NCI-H69 (cell line): ENCODE results near the gene MYLK.

Experiments used
- DNase-seq: peaks from one replicate; lab custom pipeline; 2025; lab: John Stamatoyannopoulos, UW

Gene MYLK

DNA sequence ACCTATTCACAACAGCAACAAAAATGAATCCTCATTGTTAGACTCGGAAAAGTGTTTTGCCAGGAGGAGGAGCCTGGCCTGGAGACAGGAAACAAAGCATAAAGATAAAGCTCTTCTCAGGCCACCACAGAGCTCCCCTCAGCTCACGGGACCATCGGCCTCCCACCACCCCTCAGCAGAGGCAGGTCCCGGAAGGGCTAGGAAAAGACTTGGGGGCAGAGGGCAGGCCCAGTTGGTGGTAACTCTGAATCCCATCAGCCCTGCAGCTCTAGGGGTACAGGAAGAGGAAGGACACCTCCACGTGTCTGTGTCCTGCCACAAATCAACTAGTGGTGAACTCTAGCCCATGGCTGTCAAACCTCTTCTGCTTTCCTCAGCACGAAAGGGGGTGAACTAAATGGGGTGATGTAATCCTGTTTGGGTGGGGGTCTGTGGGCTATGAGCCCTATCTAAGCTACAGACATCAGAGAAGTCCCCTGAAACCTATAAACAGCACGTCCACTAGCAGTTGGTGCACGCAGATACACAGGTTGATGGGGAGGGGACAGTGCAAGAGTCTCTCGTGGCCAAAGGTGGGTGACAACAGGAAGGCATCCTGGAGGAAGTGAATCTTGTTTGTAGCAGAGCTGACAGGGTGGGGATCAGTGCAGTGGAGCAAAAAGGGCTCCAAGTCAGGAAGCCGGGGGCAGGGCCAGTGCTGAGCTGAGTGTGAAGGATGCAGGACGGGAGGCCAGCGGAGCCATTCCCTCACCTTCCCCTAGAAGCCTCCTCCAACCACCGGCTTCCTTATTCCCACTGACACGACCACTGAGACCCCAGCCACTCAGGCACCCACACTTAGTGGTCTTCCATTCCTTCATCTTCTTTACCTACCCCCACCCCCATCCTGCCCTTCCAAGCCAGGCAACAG is 188.1 kb downstream of the MYLK start:
- DNase-seq, result no peak

DNA sequence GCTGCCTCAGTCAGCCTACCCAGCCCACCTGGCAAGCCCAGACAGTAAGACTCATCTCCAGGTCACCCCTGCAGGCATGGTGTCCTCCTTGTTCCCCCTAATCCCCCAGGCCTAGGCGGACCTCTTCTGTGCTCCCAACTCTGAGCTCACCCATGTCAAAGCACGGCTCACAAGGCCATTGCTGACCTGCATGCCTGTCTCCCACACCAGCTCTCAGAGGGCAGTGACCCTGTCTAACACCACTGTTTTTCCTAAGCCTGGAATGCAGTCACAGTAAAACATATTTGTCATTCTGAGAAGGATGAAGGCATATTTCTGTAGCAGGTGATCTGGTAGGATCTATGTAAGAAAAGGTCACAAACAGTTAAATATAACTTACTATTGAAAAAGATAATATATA is 189.0 kb downstream of the MYLK start:
- DNase-seq, result no peak

DNA sequence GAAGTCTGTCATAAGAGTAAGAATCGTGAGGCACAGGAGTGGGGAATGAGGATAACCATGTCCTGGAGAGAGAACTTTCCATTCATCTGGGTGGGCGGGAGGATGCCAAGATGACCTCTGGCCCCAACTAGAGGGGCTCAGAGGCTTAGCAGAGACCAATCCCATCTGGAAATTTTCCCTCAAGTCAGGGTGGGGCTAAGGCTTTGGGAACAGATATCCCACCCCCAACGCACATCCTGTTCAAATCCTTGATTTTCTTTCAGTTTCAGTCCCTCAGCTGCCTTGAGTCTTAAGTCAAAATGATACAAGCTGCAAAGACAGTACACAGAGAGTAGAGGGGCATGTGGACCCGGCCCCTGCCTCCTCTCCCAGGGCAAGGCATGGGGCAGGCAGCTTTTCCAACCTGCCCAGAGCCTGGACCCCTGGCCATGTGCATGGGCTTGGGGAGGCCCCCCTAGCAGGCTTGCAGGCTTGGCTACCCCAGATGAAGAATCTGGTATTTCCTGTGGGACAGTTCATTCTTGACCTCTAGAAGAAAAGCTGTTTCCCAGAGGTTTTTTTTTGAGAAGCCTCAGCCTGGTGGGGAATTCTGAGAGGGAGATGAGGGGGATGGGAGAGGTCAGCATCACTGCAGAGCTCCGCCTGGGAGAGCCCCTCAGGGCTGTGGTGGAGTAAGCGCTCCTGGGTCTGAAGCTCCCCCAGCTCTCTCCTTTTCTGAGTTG is 189.6 kb downstream of the MYLK start:
- DNase-seq, result no peak

DNA sequence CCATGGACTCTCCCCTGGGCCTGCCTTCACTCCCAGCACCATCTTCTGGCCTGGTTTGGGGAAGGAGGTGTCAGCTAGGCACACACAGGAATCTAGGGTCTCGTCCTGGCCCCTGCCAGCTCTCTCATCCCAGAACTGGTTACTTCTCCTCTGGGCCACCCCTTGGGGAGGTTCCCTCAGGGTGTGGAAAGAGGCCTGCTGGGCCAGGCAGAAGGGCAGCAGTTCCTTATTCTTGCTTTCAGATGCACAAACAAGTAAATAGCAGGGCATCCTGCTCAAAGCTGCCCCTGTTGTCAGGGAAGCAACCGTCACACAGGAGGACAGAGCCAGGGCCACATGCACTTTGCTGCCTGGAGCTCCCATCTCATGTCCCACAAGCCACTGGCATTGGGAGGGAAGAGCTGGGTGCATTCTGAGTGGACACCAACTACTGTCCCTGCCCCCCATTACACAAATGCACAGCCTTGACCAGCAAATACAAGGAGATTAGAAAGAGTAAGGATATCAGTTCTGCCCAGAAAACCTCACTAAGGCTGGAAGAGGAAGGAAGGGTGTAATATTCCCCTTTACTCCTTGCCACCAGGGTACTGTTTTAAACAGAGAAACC is 190.4 kb downstream of the MYLK start:
- no peak for DNase-seq

DNA sequence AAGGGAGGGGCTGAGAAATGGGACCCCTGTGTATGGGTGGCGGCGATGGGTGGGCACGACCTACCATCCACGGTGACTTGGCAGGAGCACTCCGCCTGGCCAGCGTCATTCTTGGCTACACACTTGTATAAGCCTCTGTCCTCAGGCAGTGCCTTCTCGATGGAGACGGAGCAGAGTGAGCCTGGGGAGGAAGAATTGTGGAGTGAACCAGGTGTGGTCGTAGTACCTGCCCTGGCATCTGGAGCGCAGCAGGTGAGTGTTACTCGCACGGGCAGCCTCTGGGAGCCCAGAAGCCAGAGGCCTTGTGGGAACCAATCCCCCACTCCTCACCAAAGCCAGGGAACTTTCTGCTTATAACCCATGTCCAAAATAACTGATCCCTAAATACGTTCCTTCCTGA is 191.5 kb downstream of the MYLK start:
- no peak for DNase-seq

DNA sequence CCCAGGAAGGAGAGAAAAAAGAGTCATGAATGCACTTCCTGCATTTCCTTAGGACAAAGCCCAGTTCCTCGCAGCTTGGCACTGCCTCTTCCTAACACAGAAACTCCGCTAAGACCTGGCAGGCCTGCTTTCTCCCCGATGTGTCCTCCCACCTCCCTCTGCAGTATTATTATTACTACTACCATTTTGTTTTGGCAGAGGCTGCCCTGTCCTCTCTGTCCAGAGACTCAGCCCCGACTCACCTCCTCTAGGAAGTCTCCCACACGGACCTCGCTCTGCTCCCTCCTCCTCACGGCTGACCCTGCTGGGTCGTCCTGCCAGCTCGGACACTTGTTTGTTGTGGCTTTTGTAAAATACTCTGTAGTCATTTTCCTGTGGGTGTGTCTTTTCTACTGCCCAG is 192.1 kb downstream of the MYLK start:
- no peak for DNase-seq

DNA sequence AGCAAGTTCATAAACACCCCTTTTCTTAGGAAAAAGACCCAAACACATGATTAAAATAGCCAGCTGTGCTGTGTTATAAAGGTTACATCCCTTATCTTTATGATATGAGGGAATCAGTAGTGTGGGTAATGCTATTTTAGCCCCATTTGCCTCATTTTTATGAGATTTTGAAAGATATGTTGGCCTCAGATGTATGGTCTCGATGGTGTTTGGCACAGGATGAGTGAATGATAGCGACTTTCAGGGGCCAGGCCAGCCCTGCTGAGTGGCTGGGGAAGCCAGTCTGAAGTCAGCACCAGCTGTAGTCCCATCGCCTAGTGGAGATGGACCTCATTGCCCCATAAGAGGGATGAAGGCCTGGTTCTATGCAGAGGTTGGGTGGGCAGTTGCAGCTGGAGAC is 194.3 kb downstream of the MYLK start:
- DNase-seq, result no peak

DNA sequence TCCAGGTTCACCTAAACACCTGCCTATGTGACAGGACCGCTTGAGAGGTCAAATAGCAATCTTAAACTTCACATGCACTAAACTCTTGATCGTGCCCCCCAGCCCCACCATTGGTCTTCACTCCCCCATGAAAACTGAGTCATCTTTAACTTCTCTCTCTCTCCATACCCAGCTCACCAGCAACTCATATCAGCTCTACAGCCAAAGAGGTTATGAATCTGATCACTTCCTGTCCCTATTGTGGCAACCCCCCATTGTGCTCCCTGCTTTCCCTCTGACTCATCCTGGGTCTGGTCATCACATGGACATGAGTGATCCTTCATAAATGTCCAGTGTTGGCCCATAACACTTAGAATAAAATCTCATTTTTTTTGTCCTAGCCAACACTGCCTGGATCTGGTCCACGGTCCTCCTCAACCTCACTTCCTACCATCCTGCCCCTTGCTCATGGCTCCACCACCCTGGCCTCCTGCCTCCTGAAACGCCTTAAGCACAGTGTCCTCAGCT is 195.8 kb downstream of the MYLK start:
- no peak for DNase-seq

DNA sequence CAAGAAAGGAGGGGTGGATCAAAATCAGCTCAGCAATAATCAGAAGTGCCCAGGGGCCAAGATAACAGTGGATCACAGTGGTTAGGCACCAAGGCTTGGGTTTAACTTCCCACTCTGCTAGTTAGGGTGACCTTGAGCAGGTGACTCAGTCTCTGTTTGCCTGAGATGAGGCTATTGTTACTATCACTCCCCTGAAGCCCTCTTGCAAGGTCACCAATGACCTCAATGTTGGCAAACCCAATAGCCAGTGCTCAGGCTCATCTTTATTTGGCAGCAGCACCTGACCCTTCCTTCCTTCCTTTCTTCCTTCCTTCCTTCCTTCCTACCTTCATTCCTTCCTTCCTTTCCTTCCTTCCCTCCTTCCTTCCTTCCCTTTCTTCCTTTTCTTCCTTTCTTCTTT is 196.8 kb downstream of the MYLK start:
- DNase-seq, result no peak

DNA sequence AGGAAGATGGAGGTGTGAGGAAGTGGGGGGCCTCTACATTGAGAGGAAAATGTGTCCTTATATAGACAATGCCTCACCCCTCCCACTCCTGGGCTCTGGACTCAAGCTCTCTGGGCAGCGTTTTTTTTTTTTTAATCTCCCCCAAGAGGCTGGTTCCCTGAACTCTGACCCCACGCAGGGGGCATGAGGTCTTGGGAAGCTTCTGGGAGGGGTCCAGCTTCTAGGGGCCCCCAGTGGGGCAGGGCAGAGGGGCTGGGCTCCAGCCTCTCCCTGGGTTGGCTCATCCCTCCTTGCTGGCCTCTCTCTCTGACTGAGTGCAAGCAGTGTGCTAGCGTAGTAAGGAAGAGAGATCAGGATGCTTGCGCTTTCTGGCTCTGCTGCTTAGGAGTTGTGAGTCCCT is 197.9 kb downstream of the MYLK start:
- DNase-seq, result no peak

DNA sequence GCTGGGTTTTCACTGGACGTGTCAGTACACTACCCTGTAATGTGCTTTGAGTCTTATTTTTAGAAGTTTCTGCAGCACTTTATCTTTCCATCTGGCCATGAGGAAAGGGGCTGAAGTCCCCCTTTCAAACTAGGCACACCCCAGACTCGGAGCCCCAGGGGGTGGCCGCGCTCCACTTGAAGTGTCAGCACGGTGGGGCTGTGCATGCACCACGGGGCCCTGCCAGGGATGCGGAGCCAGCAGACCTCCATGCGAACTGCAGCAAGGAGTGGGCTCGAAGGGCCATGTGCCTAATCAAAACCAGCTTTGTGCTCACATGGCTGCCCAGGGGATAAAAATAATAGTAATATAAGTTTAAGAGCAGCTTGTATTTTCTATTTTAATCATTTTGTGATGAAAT is 198.4 kb downstream of the MYLK start:
- no peak for DNase-seq

DNA sequence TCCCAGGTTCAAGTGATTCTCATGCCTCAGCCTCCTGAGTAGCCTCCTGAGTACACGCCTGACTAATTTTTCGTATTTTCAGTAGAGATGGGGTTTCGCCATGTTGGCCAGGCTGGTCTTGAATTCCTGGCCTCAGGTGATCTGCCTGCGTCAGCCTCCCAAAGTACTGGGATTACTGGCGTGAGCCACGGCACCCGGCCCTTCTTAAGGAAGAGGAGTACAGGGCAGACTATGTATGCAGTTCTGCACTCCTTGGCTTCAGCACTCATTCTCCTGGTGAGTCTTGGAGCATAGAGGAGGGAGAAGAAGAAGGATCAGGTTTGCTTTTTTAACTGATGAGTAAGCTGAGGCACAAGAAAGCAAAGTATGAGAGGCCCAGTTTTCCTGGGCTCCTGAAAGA is 199.5 kb downstream of the MYLK start:
- no peak for DNase-seq

DNA sequence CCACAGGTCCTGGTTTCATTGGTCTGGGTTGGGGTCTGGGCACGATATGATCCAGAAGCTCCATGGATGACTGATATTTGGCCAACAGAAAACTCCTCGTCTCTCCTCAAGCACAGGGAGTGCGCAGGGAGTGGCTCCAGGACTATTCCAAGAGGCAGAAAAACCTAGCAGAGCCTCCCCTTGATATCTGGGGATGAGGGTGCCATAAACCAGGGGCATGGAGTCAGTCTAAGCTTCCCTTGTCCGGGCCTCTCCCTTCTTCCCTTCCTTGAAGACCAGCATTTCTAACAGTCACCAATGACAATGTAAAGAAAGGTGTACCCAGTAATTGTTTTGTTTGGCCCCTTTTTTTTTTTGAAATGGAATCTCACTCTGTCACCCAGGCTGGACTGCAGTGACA is 199.9 kb downstream of the MYLK start:
- DNase-seq, result no peak

DNA sequence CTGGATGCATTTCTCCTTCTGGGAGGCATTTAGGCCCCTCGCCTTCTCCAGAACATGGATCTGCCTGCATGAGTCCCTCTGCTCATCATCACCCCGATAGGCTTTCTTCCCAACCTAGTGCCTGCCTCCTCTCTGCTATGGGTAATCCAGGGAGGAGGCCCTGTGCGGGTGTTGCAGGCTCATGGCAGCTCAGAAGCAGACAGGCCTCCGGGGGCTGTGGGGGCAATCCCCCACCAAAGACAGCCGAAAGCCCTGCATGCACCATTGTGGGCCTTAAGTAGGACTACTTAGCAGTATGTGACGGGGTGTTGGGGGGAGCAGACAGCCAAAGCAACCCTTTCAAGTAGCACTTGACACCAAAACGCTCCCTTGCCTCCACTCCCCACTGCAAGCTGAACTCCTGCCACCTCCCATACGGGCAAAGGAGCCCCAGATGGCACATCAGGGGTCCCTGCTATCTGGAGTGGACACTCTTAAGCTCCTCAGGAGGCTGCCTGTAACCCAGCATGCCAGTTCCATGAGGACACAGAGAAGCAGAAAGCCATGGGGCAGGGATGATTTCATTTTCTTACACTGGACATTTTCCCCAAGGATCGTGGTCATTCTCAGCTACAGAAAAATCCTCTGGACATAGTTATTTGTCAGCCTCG is 200.5 kb downstream of the MYLK start:
- DNase-seq, result no peak

DNA sequence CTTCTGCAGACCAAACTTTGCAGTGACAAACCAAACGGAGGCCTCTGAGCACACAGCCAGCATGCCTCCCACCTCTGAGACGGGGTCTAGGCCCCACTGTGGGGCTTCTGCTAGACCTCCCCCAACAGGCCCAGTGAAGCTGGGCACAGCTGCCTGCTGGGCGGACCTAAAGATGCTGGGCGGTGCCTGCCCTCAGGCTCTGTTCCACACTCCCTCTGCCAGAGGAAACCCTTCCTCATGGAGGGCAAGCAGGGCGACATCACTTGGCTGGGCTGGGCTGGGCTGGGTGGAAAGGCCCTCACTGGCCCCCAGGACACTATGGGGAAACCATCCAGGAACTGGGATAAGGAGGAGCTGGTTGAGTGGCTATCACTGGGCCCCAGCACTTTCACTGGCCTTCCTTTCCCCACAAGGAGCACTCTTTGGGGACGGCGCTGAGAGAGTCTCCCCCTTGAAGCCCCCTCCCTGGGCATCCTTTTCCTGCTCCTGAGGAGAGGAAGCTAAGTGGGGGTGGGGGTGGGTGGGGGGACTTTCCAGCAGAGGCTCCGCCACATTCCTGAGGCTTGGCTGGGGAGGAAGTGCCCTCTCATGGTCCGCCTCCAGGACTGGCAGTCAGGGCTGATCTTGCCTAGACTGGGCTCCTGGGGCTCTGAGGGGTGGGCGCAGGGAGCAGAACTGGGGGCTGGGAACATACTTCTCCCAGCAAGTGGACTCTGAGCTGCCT is 201.2 kb downstream of the MYLK start:
- peak; percentile 5 for DNase-seq

DNA sequence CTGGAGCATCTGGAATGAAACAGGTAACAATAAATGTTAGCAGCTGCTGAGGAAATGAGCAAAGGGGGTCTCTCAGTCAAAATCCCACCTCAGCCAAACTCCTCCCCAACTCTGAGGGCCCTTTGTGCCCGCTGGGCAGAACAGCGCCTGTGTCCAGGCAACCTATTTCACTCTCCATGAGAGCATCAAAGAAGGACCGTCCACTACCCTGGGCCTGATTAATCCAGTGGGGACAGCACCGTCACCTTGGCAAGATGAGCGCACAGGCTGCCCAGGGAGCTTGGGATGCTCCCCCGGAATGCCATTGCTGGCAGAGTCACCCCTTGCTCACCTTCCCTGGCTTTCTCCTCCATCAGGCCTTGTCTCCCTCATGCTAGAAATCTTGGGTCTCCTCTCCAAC is 201.8 kb downstream of the MYLK start:
- DNase-seq, result no peak

DNA sequence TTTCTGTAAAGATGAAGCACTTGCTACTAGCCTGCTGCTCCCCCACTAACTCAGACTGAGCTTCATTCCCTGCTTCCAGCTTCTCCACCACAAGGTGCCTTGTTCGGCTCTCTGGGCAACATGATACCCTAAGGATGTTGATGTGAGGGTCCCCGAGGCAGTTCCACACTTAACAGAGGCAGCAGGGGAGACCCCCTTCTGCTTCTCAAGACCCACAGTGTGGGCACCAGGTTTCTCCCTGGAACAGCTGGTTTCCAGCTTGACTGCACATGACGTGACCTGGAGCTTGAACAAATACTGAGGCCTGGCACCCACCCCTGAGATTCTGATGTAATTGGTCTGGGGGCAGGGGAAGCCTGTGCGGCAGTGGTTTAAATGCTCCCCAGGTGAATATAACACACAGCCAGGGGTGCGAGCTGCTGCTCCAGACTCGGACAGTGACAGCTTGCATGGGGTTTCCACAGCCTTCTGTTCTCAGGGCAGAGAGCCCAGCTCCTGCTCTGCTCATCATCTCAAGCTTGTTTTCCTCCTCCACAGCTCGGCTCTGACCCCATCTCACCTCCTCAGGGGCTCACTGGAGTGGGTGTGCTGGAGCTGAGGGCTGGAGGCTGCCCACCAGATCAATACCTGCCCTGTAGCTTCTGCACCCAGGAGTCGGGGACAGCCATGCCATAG is 204.3 kb downstream of the MYLK start:
- DNase-seq, result peak; percentile 77

DNA sequence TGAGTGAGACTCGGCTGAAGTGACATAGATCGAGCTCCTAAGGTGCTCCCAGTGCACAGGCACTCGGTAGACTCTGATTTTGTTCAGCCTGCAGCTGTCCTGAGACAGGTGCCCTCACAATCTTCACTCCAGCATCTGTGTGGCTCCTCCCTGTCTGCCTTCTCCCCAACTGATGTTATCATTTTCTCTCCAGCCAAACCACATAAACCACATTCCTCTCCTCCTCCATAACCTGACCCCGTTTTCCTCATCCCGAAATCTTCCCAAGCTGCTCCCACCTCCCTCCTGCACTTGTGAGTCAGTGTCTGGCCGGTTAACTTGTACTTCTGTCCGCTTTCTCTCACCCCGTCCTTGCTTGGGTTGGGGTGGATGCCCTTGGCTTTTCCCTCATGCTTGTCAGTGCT is 206.0 kb downstream of the MYLK start:
- DNase-seq, result no peak

DNA sequence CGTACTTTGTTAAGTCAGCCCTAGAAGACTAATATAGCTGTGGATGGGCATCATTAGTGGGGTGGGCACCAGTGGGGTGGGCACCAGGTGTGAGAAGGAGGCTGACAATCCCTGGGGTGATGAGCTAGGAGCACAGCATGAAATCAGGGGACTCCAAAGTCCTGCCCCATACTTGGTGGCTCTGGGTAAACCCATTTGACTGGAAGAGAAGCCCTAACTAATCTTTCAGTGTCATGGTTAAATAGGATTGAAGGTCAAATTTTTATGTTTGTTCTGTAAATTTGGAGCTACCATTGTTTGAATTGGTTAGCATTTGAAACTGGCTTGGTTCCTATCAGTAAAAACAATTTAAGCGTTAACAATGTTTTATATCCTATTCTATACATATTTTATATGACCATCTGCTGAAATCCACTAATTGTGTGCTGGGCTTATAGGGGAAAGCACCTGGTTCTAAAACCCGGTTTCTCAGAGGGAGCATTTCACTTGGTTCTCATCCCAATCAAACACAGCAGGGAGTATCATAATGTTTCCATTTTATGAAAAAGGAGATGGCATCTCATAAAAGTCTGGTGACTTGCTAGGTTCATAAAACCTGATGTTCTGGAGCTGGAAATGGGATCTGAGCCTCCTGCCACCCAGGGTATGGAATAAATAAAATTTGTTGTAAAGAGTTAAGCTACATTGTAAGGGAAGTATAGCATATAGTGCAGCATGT is 211.5 kb downstream of the MYLK start:
- peak; percentile 17 for DNase-seq

DNA sequence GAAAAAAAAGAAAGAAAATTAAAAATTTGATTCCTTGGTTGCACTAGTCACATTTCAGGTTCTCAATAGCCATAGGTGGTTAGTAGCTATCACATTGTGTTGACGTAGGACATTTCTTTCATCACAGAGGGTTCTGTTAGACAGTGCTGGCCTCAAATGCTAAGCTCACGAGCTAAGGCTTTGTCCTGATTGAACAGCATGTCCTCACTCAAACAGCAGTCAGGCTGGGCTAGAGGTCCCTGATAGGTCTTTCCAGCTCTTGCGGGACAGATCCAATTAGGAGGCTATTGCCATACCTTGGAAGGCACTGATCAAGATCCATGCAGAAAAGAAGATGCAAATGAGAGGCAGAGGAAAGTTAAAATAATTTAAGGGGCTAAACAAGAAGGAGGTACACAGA is 213.4 kb downstream of the MYLK start:
- no peak for DNase-seq
